DLD1 (cell line): ENCODE data around the gene ABTB2.

ENCODE experiments used
- in situ Hi-C: cut with HindIII; loops from 2 replicates; pipeline ENCODE4 v1.10.0; 2017; ENCODE audit warnings: low sequenced_read_pairs

Gene ABTB2

DNA sequence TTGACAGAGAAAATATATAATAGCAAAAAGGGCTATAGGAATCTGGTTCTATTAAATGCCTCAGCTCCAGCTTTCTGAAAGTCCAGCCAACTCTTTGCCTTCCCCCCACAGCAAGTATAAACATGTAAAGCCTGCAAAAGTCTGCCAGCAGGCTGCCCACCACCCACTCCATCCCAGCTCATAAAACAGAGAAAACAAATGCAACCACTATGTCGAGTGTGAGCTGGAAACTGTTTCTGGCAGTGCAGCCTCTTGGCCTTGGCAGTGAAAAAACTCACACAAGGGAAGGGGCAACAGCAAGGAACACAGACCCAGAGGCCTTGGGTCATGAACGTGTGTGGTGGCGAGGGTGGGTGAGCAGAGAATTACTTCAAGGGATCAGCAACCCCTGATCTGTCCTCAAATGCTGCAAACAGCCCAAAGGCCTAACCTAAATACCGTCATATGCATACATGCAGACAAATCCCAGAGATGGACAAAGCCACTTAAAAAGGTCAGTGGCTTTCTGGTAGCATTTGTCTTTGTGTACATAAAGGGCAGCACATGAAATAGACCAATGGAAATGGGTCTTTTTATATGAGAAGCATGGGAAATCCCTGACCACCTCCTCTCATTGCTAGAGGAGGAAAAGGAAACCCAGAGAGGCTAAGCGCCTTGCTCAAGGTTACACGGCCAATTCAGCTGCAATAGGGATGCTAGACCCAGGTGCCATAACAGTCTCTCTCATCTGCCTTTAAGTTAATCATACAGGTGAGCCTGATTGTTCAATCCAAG is 177.6 kb downstream of the ABTB2 start:
- in situ Hi-C loops, result loop anchor here (5.0 to 10.0 kb wide), 2 partner anchors 85 to 172 kb away; no protein-coding TSS in a partner anchor

- in situ Hi-C loops, result no loop called here
These were observed 178.7 kb downstream of the ABTB2 start for GRCh38 chr11:34179026-34179675.

DNA sequence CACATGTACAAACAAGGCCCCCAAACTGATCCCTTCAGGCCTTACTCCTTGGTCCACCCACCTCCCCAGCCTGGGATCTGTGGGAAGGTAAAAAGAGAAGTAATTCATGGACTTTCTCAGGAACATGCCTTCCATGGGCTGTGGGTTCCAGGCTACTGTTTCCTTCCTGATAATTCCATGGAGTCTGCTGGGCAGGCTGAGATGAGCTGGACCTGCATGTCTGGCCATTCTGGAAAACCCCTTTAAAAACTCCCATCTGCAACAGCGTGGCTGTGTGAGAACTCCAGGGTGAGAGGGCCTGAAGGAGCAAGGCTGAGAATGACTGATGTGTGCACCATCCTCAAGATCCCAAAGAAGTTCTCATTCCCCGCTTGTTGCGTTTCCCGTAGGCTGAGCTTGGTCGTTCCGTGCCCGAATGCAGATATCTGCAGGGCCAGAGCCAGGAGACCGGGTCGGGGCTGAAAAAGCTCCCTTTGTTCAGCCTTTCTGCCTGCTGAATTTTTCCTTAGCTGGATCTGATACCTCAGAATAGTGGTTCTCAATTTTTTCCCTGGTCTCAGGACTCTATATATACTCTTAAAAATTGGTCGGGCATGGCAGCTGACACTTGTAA is 179.5 kb downstream of the ABTB2 start:
- in situ Hi-C loops, result no loop called here

DNA sequence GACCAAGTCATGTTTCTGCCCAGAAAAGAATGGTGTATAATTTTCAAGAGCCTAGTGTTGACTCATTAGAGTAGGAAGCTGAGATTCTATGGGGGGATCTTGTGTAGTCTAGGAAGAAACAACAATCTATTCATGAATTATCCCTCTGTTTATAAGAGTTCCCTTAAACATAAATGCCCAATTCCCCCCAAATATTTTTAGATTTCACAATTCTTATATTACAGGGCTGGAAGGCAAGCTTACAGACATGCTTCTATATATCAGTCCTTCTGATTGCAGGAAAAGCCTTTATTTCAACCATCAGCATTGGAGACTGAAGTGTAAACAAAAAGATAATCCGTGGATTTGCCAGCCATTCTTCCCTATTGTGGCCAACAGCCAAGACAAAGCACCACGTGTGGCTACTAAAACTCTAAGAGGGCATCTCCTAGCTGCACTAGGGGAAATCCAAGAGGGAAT is 181.0 kb downstream of the ABTB2 start:
- in situ Hi-C loops, result no loop called here

DNA sequence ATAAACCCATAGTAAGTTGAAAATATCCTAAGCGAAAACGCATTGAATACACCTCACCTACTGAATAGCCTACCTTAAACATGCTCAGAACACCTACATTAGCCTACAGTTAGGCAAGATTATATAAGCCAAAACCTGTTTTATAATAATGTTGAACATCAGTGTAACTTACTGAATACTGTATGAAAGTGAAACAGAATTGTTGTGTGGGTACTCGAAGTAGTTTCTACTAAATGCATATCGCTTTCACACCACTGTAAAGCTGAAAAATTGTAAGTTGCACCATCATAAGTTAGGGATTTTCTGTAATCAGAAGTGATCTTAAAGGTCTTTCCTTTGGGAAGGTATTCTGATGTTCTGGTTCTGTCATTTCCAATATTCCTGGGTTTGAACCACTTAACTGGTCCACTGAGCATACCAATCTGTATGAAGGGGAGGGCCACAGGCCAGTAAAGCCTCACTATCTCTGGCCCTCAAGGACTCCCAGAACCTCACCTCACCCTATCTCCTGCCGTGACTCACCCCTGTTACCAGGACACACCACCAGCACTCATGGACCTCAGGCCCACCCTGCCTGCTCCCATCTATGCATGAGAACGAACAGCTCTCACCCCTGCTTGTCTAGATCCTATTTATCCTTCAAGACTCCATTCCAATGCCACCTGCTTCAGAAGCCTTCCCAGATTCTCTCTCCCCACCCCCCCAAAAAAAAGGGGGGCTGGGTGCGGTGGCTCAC is 182.4 kb downstream of the ABTB2 start:
- in situ Hi-C loops, result no loop called here

DNA sequence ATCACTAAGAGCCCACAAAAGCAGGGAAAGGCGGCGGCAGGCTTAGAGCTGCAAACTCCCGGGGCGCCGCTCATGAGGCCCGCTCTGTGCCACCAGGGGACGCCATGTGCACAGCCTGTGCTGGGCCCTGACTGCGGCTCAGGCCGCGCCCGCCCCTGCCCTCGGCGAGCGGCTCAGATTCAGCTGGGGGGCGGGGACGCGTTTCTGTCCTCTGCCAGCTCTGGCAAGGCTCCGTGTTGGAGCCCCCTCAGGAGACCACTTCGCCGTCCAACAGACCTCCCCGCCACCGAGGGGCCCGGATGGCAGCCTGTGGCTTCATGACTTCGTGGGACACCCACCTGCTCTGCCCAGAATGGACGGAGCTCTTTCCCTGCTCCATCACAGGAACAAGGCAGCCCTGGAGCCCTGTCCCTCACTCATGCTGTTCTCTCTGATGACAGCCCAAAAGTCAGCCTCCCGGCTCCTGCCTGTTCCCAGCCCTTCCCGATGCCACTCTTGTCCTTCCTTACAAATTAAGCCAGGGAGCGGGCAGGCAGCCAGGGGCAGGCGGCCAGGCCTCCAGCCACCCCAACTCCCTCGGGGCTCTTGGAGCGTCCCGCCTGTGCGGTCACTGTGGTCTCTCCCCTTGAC is 183.3 kb downstream of the ABTB2 start:
- in situ Hi-C loops, result no loop called here

GRCh38 chr11:34173050-34173449 is 184.8 kb downstream of the ABTB2 start:
- in situ Hi-C loops, result no loop called here

DNA sequence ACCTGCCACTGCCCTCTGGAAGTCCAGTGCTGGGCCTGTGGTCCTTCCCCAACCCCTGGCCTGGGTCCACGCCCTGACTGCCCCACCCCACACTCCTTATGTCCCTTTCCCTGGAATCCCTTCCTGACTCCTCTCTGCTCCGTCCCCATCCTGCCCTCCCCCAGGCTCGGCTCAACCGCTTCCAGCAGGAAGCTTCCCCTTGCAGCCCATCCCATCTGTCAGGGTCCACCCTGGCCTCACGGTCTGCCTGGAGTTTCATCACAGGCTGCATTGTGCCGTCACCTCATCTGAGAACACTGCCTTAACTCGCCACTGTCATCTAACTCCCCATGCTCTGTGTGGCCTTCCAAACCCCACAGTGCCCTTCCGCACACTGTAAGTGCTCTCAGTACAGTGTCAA is 188.1 kb downstream of the ABTB2 start:
- in situ Hi-C loops, result no loop called here

DNA sequence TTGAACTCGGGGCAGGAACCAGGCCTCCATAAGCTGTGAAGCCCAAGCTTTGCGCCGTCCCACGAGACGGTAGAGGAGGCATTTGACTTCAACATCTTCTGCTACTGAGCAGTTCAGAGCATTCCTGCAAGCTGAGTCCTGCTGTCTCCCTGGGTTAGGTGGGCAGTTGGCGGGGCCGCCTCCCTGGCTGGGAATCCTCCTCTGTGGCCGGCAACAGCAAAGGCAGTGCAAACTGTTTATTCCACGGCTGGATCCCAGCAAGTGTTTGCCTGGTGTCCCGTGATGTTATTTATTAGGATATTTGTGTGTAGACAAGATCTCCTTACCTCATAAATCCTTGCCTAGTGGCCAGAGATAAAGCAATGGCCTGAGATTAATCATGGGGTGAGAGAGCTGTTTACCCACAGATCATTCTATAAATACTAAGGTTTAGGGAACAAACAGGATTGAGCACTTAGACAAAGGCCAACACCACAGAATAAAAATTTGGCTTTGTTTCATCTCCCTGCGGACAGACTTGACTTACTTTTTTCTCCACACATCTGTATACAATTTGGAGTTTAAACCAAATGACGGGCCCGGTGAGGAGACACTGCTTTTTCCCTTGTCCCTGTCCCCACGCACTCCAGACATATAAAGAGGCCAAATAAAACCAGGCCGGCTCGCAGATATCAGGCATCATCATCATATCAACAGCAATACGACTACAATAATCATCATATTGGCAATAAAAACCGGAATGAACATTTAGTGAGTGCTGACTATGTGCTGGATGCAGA is 189.0 kb downstream of the ABTB2 start:
- in situ Hi-C loops, result no loop called here

- in situ Hi-C loops, result no loop called here
These were observed 189.8 kb downstream of the ABTB2 start for GRCh38 chr11:34167961-34168360.

GRCh38 chr11:34166806-34167740 is 190.7 kb downstream of the ABTB2 start:
- in situ Hi-C loops, result no loop called here

- in situ Hi-C loops, result no loop called here
These were observed 191.8 kb downstream of the ABTB2 start for GRCh38 chr11:34165786-34166555.

DNA sequence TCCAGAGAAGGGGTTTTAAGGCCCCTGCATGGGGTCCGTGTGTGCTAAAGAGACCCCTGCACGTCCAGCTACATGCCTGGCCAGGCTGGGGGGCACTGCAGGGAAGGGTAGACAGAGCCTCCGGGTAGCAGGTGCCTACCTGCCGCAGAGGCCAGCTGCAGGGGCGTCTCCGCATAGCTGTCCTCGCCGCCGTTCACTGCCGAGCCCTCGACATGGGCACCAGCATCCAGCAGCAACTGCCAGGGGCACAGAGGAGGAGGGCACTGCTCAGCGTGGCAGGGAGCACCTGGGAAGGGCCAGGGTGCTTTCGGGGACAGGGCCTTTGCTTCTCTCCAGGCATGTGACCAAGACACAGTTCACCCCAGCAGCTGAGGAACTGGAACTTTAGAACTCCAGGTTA is 192.7 kb downstream of the ABTB2 start:
- in situ Hi-C loops, result no loop called here

- in situ Hi-C loops, result no loop called here
These were observed 195.0 kb downstream of the ABTB2 start for GRCh38 chr11:34162856-34163255.

DNA sequence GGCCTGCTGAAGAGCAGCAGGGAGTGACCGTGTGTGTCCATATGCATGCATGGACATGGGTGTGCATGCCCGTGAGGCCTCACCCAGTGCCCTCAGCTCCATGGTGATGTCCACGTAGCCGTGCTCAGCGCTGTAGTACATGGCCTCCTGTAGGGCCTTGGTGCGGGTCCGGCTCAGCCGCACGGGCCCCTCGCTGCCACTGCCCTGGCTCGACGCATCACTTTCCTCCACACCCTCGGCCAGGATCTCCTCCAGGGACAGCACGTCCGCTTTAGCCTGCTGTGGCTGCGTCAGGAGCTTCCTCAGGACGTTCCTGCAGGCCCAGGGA is 195.4 kb downstream of the ABTB2 start:
- in situ Hi-C loops, result no loop called here

DNA sequence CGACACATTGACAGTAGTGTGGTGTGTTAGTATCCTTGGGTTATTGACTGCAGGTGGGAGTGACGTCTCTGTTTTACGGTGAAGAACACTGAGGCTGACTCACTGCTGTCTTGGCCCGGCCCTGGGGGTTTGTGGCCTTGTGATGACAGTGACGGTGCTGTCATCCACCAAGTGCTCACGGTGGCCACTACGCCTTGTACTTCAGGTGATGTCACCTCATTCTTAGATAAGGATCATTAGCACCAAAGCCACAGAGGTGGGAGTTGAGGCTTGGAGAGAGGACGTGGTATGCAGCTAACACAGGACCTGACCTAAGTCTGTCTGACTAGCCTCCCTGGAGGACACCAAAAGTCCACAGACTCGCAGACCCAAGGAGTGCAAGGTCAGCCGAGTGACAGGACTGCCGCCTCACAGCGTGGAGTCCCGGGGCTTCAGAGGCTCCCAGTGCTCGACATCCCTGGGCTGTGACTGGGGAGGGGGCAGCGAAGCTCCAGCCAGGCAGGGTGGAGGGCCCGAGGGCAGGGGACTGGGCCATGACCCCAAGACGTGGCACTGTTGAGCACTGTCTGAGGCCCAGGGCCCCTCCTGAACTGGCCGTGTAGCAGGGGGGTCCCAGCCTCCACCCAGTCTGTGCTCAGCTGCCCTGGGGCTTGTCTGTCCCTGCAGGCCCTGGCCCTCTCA is 195.9 kb downstream of the ABTB2 start:
- in situ Hi-C loops, result no loop called here

DNA sequence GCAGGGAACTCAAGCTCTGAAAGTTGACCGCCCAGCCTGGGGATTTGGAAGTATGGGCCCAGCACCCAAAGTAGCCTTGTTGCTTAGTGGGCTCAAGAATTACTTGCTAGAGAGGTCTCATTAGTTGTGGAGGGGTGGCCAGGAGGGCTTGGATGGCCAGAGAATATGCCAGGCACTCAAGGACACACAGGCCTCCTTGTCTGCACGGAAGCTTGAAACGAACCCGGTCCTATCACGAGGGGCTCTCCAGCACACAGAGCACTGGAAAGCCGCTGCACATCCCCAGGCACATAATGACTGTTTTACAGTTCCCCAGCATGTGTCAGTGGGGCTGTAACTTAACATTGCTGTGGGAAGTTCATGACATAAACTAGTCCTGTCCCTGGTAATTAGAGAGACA is 196.4 kb downstream of the ABTB2 start:
- in situ Hi-C loops, result no loop called here

GRCh38 chr11:34160791-34161190 is 197.0 kb downstream of the ABTB2 start:
- in situ Hi-C loops, result no loop called here
